Caco-2 (cell line): ENCODE data around the gene LIMD2. TPM values are rescaled to one million over a fixed set of nuclear protein-coding genes. Genes with fewer than 3 reads are reported as not detected.

Source experiments
- BruUV-seq: library from RNA; stranded (reverse); fragments of 400-500 nt; replicated peaks from 2 replicates; lab custom pipeline; 2021; lab: Mats Ljungman, UMichigan
- CTCF ChIA-PET: fragments of 300-600 bp; sonication (Branson Sonifier 250); formaldehyde crosslinking; loops from one replicate; lab custom pipeline; 2022; ENCODE audit warnings: antibody characterized with exemption; lab: Charles Lee
- POLR2A ChIA-PET: fragments of 300-600 bp; sonication (Branson Sonifier 250); formaldehyde crosslinking; loops from one replicate; lab custom pipeline; 2022; ENCODE audit warnings: antibody characterized with exemption; lab: Charles Lee
- DNase-seq, 2 experiments: peaks; one replicate each; pipeline versions ENCODE4 v3.0.0 to v3.0.0-alpha.2; 2020 to 2022
- H3K27me3 ChIP-seq: replicated peaks from 2 replicates; pipeline ENCODE4 v1.6.0; 2011; ENCODE audit warnings: low read length; ENCODE audit not compliant: control insufficient read depth, insufficient read depth
- H3K36me3 ChIP-seq: 2 replicates; pipeline ENCODE4 v1.5.1; 2011; ENCODE audit warnings: low read length; ENCODE audit not compliant: control insufficient read depth, insufficient read depth
- H3K4me1 ChIP-seq: fragments of 250-450 bp; sonication (Bioruptor Pico); 2 replicates; pipeline ENCODE4 v1.5.1; 2020; ENCODE audit warnings: mild to moderate bottlenecking
- H3K4me3 ChIP-seq: 2 replicates; pipeline ENCODE4 v1.5.1; 2011; ENCODE audit warnings: low read depth, mild to moderate bottlenecking, control low read depth, low read length
- H3K9me3 ChIP-seq: fragments of 250-450 bp; sonication (Bioruptor Pico); 2 replicates; pipeline ENCODE4 v1.5.1; 2020; ENCODE audit warnings: mild to moderate bottlenecking, moderate library complexity
- H3K27ac Mint-ChIP-seq: one replicate; pipeline ENCODE4 v1.8.0; 2022; ENCODE audit warnings: mixed read lengths; ENCODE audit not compliant: unreplicated experiment
- H3K27me3 Mint-ChIP-seq: one replicate; pipeline ENCODE4 v1.8.0; 2022; ENCODE audit warnings: mixed read lengths; ENCODE audit not compliant: insufficient read depth, unreplicated experiment
- H3K36me3 Mint-ChIP-seq: one replicate; pipeline ENCODE4 v1.8.0; 2022; ENCODE audit warnings: mild to moderate bottlenecking, mixed read lengths; ENCODE audit not compliant: insufficient read depth, unreplicated experiment
- H3K4me1 Mint-ChIP-seq: one replicate; pipeline ENCODE4 v1.8.0; 2022; ENCODE audit warnings: low read depth, mixed read lengths; ENCODE audit not compliant: unreplicated experiment
- H3K4me3 Mint-ChIP-seq: one replicate; pipeline ENCODE4 v1.8.0; 2022; ENCODE audit warnings: mild to moderate bottlenecking, moderate library complexity, mixed read lengths; ENCODE audit not compliant: unreplicated experiment
- H3K9me3 Mint-ChIP-seq: one replicate; pipeline ENCODE4 v1.8.0; 2022; ENCODE audit warnings: mixed read lengths; ENCODE audit not compliant: unreplicated experiment
- CTCF ChIP-seq, 2 experiments: fragments of 200-600 bp in 1 of 2; IDR thresholded peaks; 1 replicate in 1 of 2; 2 replicates in 1 of 2; pipeline versions ENCODE4 v1.5.1 to v1.8.0; 2011 to 2022; ENCODE audit warnings: antibody characterized with exemption in 1 of 2, control low read depth in 1 of 2, inconsistent platforms in 1 of 2, low read depth in 1 of 2, low read length in 1 of 2, mild to moderate bottlenecking in 1 of 2, moderate library complexity in 1 of 2; ENCODE audit not compliant: insufficient read depth in 1 of 2, severe bottlenecking in 1 of 2, unreplicated experiment in 1 of 2
- intact Hi-C: fragments of 100-400 bp; cut with micrococcal nuclease; formaldehyde crosslinking; loops from one replicate; pipeline ENCODE4 v1.10.0; 2022; ENCODE audit not compliant: unreplicated experiment
- total RNA-seq: library from RNA; stranded (reverse); gene quantifications from 2 replicates; pipeline ENCODE4 v1.2.3, GENCODE V29; 2022

The LIMD2 gene
- total RNA-seq, 1 experiment from 2014 or later = 4.1 TPM

GRCh38 chr17:63707151-63707550 lies 7.2 kb upstream of the LIMD2 start:
- no peaks in the 10 kb centered on the region for H3K4me1 Mint-ChIP-seq
- Histone ChIP-seq H3K27me3 (no peaks in the 10 kb centered on the region), H3K4me1 (no peaks in the 10 kb centered on the region), H3K4me3 (no peak overlapping the region), H3K9me3 (no peaks in the 10 kb centered on the region), H3K36me3 (peaks cover 3% of the 10 kb centered on the region; the same call in 1 of the 2 replicates)
- no TSS peak for BruUV-seq
- ChIA-PET CTCF (no interaction called here), POLR2A (no interaction called here)
- no peak overlapping the region for H3K27ac Mint-ChIP-seq
- TF ChIP-seq CTCF (IDR thresholded peaks at IDR 0.05; ENCODE audit: insufficient read depth in 1 of 2, low read depth in 1 of 2, low read length in 1 of 2, severe bottlenecking in 1 of 2, unreplicated experiment in 1 of 2) = no peak
- H3K9me3 Mint-ChIP-seq = no peaks in the 10 kb centered on the region
- no peaks in the 10 kb centered on the region for H3K27me3 Mint-ChIP-seq
- intact Hi-C loops = no loop called here
- no peak for DNase-seq
- peaks cover 8% of the 10 kb centered on the region for H3K36me3 Mint-ChIP-seq
- H3K4me3 Mint-ChIP-seq = no peak overlapping the region

DNA sequence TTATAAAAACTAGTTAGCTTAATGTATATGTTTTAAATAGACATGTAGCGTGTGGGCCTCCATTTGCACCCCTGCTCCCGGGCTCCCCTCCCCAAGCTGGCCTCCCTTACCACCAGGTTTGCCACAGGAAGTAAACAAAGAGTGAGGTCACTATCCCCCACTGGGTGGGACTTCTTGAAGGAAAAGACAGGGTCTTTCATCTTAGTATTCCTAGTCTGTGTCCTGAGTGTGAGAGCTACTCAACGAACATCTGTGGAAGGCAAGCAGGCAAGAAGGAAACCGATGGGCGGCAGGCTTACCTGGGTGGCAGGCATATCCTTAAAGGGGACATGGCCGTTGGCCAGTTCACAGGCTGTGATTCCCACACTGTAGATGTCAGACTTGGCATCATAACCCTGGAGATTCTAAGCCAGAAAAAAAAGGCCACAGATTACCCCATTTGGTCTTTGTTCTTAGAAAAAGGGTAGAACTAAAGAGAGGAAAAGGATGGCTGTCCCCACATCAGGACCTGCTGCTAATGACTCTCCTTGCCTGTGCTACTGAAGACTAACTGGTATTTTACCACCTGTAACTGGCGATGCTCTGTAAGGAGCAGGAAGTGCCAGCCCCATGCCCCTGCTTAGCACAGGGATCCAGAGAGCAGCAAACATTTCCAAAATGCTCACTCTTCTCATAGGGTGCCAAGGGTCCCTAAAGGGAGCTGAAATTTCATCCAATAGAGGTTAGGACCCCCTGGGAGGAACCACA lies 6.6 kb upstream of the LIMD2 start:
- peaks cover 8% of the 10 kb centered on the region for H3K36me3 Mint-ChIP-seq
- ChIA-PET POLR2A (no interaction called here), CTCF (no interaction called here)
- no peak for DNase-seq
- intact Hi-C loops = no loop called here
- no peak overlapping the region for H3K4me3 Mint-ChIP-seq
- TF ChIP-seq CTCF (IDR thresholded peaks at IDR 0.05; ENCODE audit: insufficient read depth in 1 of 2, low read depth in 1 of 2, low read length in 1 of 2, severe bottlenecking in 1 of 2, unreplicated experiment in 1 of 2) = no peak
- no peaks in the 10 kb centered on the region for H3K27me3 ChIP-seq
- no TSS peak for BruUV-seq
- H3K36me3 ChIP-seq = peaks cover 3% of the 10 kb centered on the region; the same call in 1 of the 2 replicates
- no peaks in the 10 kb centered on the region for H3K4me1 Mint-ChIP-seq
- no peaks in the 10 kb centered on the region for H3K9me3 ChIP-seq
- no peak overlapping the region for H3K27ac Mint-ChIP-seq
- H3K4me1 ChIP-seq = no peaks in the 10 kb centered on the region
- no peaks in the 10 kb centered on the region for H3K27me3 Mint-ChIP-seq
- H3K4me3 ChIP-seq = no peak overlapping the region
- H3K9me3 Mint-ChIP-seq = no peaks in the 10 kb centered on the region

GRCh38 chr17:63705657-63706056 lies 5.7 kb upstream of the LIMD2 start:
- no peaks in the 10 kb centered on the region for H3K9me3 Mint-ChIP-seq
- no peaks in the 10 kb centered on the region for H3K27me3 Mint-ChIP-seq
- H3K4me3 Mint-ChIP-seq = no peak overlapping the region
- no peaks in the 10 kb centered on the region for H3K9me3 ChIP-seq
- no peak for TF ChIP-seq CTCF (IDR thresholded peaks at IDR 0.05; ENCODE audit: insufficient read depth in 1 of 2, low read depth in 1 of 2, low read length in 1 of 2, severe bottlenecking in 1 of 2, unreplicated experiment in 1 of 2)
- peaks cover 8% of the 10 kb centered on the region for H3K36me3 Mint-ChIP-seq
- ChIA-PET CTCF (no interaction called here), POLR2A (no interaction called here)
- H3K4me1 ChIP-seq = no peaks in the 10 kb centered on the region
- no TSS peak for BruUV-seq
- H3K4me3 ChIP-seq = no peak overlapping the region
- no peak for DNase-seq
- peaks cover 2% of the 10 kb centered on the region; the same call in 1 of the 2 replicates for H3K36me3 ChIP-seq
- no peaks in the 10 kb centered on the region for H3K27me3 ChIP-seq
- intact Hi-C loops = no loop called here
- no peaks in the 10 kb centered on the region for H3K4me1 Mint-ChIP-seq
- H3K27ac Mint-ChIP-seq = no peak overlapping the region
